AG10803 (cell line): Measurements from ENCODE around the gene SLC7A8.
"Not testable (repeated sequence)": the region's sequence is repeated elsewhere in the genome, so short reads cannot be mapped to it uniquely, and the experiment has no call there.

Experiments
- DNase-seq: peaks from one replicate; pipeline ENCODE4 v3.0.0; 2010; ENCODE audit warnings: low read depth
- H3K4me3 ChIP-seq: 2 replicates; pipeline ENCODE4 v1.5.1; 2011; ENCODE audit warnings: mild to moderate bottlenecking, low read length, control low read depth
- TF ChIP-seq, protein P1 (sequence below): conservative IDR thresholded peaks from 2 replicates; pipeline ENCODE4 v1.5.1; 2011; ENCODE audit warnings: mild to moderate bottlenecking, low read length, control low read depth, inconsistent platforms

The SLC7A8 gene

DNA sequence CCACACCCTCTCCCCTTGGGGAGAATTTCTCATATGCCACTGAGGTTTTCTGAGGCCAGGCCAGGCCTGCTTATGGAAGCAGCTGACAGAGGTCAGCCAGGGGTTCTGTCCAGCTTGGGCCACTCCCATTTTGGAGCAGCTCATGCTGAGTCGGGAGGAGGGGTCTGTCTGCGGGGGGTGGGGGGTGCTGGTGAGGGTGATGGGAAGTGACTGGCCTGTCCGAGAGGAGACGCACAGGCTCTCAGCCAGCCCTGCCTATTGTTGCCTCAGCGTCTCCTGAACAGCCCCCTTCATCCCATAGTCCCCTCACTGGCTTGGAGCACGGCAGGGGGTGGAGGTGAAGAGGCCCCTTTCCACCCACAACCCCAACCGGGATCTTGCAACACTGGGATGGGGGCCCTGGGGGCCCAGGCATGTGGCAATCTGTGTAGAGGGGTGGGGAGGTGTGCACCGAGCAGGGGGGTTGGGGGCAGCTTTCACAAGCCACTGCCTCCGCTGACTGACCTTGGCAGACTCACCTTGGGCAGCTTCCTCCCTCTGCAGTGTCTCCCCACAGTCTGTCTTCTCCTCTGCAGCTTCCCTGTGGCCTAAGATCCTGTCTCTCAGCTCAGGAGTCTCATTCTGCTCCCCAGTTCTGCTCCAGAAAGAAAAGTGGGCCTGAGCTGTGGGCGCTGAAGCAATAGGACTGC is 69.9 kb downstream of the SLC7A8 start:
- DNase-seq: no peak
- no peak overlapping the region for H3K4me3 ChIP-seq
- TF ChIP-seq, protein P1, sequence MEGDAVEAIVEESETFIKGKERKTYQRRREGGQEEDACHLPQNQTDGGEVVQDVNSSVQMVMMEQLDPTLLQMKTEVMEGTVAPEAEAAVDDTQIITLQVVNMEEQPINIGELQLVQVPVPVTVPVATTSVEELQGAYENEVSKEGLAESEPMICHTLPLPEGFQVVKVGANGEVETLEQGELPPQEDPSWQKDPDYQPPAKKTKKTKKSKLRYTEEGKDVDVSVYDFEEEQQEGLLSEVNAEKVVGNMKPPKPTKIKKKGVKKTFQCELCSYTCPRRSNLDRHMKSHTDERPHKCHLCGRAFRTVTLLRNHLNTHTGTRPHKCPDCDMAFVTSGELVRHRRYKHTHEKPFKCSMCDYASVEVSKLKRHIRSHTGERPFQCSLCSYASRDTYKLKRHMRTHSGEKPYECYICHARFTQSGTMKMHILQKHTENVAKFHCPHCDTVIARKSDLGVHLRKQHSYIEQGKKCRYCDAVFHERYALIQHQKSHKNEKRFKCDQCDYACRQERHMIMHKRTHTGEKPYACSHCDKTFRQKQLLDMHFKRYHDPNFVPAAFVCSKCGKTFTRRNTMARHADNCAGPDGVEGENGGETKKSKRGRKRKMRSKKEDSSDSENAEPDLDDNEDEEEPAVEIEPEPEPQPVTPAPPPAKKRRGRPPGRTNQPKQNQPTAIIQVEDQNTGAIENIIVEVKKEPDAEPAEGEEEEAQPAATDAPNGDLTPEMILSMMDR: no peak

DNA sequence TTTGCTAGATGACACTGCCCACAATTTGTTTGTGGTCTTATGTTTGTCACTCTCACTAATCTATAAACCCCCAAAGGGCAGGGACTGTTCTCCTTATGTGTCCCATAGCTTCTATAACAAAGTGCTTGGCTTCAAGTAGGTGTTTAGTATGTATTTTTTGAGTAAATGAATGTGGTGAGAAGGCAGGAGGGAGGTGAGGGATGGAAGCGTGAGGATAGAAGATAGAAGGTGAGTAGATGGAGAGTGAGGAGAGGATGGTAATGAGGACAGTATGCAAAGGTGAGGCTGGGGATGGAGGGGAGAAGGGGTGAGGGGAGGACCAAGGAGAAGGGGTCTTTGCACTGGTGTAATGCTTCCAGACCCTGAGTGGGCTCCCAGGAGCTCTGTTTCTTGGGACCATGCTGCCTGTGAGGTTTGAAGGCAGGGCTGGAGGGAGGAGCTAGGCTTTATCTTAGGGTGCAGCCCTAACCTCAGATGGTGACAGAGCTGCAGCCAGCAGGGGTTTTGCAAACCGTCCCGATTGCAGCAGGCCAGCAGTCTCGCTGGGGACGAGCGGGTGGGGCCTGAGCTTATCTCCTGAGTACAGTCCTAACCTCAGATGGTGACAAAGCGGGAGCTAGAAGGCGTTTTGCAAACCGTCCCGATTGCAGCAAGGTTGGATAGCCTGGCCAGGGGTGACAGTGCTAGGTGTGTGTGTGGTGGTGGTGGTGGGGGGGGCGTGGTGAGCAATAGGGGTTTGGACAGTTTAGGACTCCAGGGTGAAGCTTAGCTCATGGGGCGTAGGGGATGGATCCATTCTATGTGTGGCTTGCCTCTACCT is 70.9 kb downstream of the SLC7A8 start:
- H3K4me3 ChIP-seq: no peak overlapping the region
- DNase-seq: no peak
- TF ChIP-seq, protein P1: no peak

DNA sequence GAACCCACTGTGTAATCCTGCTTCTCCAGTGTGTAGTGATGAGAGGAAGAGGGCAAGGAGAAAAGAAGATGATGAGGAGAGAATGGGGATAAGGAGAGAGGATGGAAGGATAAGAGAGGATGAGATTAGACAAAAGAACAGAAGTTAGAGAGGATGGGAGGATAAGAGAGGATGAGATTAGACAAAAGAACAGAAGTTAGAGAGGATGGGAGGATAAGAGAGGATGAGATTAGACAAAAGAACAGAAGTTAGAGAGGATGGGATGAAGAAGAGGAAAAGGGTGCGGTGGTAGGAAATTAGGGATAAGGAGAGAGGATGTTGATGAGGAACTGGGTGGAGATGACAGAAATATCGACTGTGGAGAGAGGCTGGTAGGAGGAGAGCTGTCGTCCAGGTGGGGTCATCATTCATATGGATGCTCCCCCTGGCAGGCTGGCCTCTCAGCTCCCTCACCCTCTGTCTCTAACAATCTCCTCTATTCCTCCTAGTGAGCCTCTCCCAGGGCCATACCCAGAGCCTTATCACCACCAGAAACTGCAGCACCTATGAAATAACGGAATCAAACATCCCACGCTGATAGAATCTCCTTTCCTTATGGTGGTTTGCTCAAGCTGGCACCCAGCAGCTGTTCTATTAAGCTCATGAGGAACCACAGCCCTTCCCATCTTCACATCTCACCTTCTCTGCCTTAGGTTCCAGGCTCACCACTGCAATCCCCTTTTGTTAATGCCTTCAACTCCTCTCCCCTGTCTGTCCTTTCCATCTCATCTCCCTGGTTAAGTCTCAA is 72.7 kb downstream of the SLC7A8 start:
- TF ChIP-seq, protein P1: no peak
- DNase-seq: no peak
- no peak overlapping the region for H3K4me3 ChIP-seq

DNA sequence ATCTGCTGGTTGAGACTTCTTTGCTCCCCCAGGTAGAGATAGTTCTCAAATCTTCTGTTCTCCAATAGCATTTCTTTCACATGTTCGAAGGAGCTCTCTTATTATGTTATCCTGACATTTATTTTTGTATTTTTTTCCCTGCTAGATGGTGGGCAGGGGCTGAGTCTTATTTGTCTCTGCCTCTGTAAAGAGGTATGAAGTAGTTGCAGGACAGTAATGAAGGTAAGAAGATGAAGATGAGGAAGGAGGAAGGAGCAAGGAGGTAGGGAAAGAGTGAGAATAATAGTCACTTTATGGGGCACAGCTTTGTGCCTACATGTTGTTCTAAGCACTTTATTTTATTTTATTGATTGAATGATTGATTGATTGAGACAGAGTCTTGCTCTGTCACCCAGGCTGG is 73.7 kb downstream of the SLC7A8 start:
- H3K4me3 ChIP-seq: no peak overlapping the region
- no peak for DNase-seq
- TF ChIP-seq, protein P1: no peak

DNA sequence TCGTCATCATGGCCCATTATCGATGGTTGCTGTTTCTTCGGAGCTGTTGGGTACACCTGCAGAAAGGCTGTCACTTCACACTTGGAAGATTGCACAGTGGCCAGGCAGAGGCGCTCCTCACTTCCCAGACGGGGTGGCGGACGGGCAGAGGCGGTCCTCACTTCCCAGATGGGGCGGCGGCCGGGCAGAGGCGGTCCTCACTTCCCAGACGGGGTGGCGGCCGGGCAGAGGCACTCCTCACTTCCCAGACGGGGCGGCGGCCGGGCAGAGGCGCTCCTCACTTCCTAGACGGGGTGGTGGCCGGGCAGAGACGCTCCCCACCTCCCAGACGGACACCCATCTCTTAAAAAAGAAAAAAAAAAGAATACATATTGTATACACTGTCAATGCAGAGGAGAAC is 75.3 kb downstream of the SLC7A8 start:
- DNase-seq, H3K4me3 ChIP-seq: not testable (repeated sequence)

DNA sequence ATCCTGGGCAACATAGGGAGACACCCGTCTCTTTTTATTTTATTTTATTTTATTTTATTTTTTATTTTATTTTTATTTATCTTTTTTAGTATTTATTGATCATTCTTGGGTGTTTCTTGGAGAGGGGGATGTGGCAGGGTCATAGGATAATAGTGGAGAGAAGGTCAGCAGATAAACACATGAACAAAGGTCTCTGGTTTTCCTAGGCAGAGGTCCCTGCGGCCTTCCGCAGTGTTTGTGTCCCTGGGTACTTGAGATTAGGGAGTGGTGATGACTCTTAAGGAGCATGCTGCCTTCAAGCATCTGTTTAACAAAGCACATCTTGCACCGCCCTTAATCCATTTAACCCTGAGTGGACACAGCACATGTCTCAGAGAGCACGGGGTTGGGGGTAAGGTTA is 75.8 kb downstream of the SLC7A8 start:
- DNase-seq, H3K4me3 ChIP-seq: not testable (repeated sequence)

DNA sequence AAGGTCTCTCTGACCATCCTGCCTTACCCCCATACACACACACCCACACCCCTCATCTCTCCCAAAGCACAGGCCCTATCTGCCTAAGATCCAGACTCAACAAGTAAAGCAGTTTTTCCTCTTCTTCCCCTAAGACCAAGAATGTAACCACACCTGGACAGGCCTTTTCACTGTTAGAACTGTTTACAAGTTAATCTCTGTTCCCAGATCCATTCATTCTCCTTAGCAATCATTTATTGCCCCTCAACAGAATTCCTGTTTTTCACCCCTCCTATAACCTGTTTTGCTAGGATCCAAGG is 76.8 kb downstream of the SLC7A8 start:
- TF ChIP-seq, protein P1: no peak
- H3K4me3 ChIP-seq: no peak overlapping the region
- DNase-seq: no peak
